Erythroblast (primary cell): Measurements from ENCODE around the gene GAPDHS.

Experiments
- GATA1 ChIP-seq: IDR thresholded peaks from 2 replicates; pipeline ENCODE4 v1.6.1; 2011; ENCODE audit warnings: low read depth, mild to moderate bottlenecking, control low read depth, low read length, moderate library complexity
- POLR2A ChIP-seq: IDR thresholded peaks from 2 replicates; pipeline ENCODE4 v1.6.1; 2011; ENCODE audit warnings: mild to moderate bottlenecking, low read length

DNA sequence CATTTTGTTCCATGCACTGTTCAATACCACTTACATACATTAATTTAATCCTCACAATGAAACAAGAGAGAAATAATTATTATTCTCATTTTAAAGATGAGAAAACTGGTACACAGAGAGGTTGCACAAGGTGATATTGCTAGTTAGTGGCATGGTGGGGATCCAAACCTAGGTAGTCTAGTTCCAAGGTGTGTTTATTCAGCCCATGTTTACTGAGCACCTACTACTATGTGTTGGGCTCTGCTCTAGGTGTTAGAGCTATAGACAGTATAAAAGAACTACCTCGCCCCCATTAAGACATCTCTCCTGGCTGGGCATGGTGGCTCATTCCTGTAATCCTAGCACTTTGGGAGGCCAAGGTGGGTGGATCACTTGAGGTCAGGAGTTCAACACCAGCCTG is 49.5 kb downstream of the GAPDHS start:
- TF ChIP-seq POLR2A (no peak), GATA1 (no peak)
